Pancreas (tissue), 10 donors: ENCODE results near the gene TPH2. TPM values are rescaled to one million over a fixed set of nuclear protein-coding genes. Genes with fewer than 3 reads are reported as not detected.
A peak's percentile ranks its signal among the peaks of the same experiment; 100 is the strongest.

Experiments used
- ATAC-seq, 4 donors: fragments of 200-7000 bp; cut with Tn5 transposase; one replicate each; pipeline versions ENCODE4 v1.8.0 to v1.9.1; 2020; ENCODE audit warnings: mild to moderate bottlenecking in 4 of 4, moderate library complexity in 4 of 4
- DNase-seq, 6 donors: peaks; one replicate each; pipeline ENCODE4 v3.0.0-alpha.2; 2020
- FAIRE-seq: peaks from 2 replicates; lab custom pipeline; 2012; peaks lifted over from hg19 to GRCh38; lab: Jason Lieb, UNC
- H3K27ac ChIP-seq, 4 donors: fragments of 200-600 bp; sonication (generic); 1 replicate in 3 of 4; 2 replicates in 1 of 4; pipeline versions ENCODE4 v1.5.0 to v1.8.0; 2020
- H3K27me3 ChIP-seq, 4 donors: fragments of 200-600 bp; one replicate each; pipeline ENCODE4 v1.8.0; 2021
- H3K36me3 ChIP-seq, 3 donors: fragments of 200-600 bp; sonication (generic) in 1 of 3; one replicate each; pipeline versions ENCODE4 v1.5.0 to v1.8.0; 2020 to 2021
- H3K4me1 ChIP-seq, 3 donors: fragments of 200-600 bp; one replicate each; pipeline ENCODE4 v1.8.0; 2021
- H3K4me3 ChIP-seq, 4 donors: fragments of 200-600 bp; sonication (generic) in 2 of 4; one replicate each; pipeline versions ENCODE4 v1.5.0 to v1.8.0; 2020 to 2021
- H3K9me3 ChIP-seq, 4 donors: fragments of 200-600 bp; one replicate each; pipeline ENCODE4 v1.8.0; 2021
- WGBS, 2 donors: extraction: QIAGEN DNeasy Blood & Tissue Kit; methylation state at CpG; one replicate each; pipeline ENCODE4 v1.1.7; 2013; 5-methylcytosine and 5-hydroxymethylcytosine counted together
- intact Hi-C, 3 donors: fragments of 100-400 bp; cut with DNase I; formaldehyde crosslinking; loops; one replicate each; pipeline versions ENCODE4 v1.11.1 to v1.14.2; 2022
- polyA plus RNA-seq, 2 donors: library from polyadenylated mRNA; stranded (reverse); fragments of 200-250 nt; gene quantifications; one replicate each; pipeline ENCODE4 v1.2.3, GENCODE V29; 2013
- total RNA-seq, 6 donors: library from RNA; stranded (reverse); fragmentation: NEBNext Ultra II Directional in 4 of 6; extraction: Animal tissue kit (Norgen Biotek cat#: 25700) in 4 of 6; gene quantifications; one replicate each; pipeline versions ENCODE4 v1.2.1 to v1.2.4, GENCODE V29; 2021 to 2023
- TF ChIP-seq, protein P1 (sequence below), 4 donors: fragments of 200-600 bp; sonication (generic) in 3 of 4; IDR thresholded peaks; one replicate each; pipeline versions ENCODE4 v1.5.0 to v1.8.0; 2021; ENCODE audit warnings: antibody characterized with exemption in 4 of 4
- donor health status: healthy with polysubstance abuse.
- donor health status: DM: no; HTN: no; CAD: no; lungs with moderate emphysema.
- donor health status: DM: no; HTN: no; CAD: no.
- donor health status: control.
- donor health status: control.
- donor health status: Bipolar disorder and iron deficiency.
- donor health status: DM: yes; HTN: yes; CAD: no.
- donor health status: DM: no; HTN: no; CAD: no.
- donor health status: DM: no; HTN: no; CAD: no.
- donor health status: DM: yes; HTN: yes; CAD: no.

TPH2 gene
- total and polyA plus RNA-seq, 8 donors, result not detected

- no peak overlapping the region for H3K27ac ChIP-seq
- FAIRE-seq (no peak), ATAC-seq (no peak), DNase-seq (no peak)
- H3K27me3 ChIP-seq, result no peaks in the 10 kb centered on the region
- no peak overlapping the region for H3K4me3 ChIP-seq
- intact Hi-C loops, result no loop called here
- H3K36me3 ChIP-seq, result no peaks in the 10 kb centered on the region
- TF ChIP-seq, protein P1, sequence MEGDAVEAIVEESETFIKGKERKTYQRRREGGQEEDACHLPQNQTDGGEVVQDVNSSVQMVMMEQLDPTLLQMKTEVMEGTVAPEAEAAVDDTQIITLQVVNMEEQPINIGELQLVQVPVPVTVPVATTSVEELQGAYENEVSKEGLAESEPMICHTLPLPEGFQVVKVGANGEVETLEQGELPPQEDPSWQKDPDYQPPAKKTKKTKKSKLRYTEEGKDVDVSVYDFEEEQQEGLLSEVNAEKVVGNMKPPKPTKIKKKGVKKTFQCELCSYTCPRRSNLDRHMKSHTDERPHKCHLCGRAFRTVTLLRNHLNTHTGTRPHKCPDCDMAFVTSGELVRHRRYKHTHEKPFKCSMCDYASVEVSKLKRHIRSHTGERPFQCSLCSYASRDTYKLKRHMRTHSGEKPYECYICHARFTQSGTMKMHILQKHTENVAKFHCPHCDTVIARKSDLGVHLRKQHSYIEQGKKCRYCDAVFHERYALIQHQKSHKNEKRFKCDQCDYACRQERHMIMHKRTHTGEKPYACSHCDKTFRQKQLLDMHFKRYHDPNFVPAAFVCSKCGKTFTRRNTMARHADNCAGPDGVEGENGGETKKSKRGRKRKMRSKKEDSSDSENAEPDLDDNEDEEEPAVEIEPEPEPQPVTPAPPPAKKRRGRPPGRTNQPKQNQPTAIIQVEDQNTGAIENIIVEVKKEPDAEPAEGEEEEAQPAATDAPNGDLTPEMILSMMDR (IDR thresholded peaks at IDR 0.05), result no peak
- no peaks in the 10 kb centered on the region for H3K4me1 ChIP-seq
- 72 to 93% methylated on average over 1 of the region's 1 CpG for WGBS, 2 donors
- no peaks in the 10 kb centered on the region for H3K9me3 ChIP-seq
Measured at GRCh38 chr12:71954861-71955260, 16.2 kb downstream of the TPH2 start.

GRCh38 chr12:71955970-71956369 is 17.3 kb downstream of the TPH2 start:
- H3K9me3 ChIP-seq, result no peaks in the 10 kb centered on the region
- intact Hi-C loops, result no loop called here
- H3K4me1 ChIP-seq, result no peaks in the 10 kb centered on the region
- ATAC-seq (no peak), FAIRE-seq (no peak), DNase-seq (no peak)
- H3K27ac ChIP-seq, result no peak overlapping the region
- TF ChIP-seq, protein P1 (IDR thresholded peaks at IDR 0.05), result no peak
- no peaks in the 10 kb centered on the region for H3K27me3 ChIP-seq
- WGBS, 2 donors, result 79 to 80% methylated on average over 2 of the region's 2 CpGs
- no peaks in the 10 kb centered on the region for H3K36me3 ChIP-seq
- no peak overlapping the region for H3K4me3 ChIP-seq

- H3K9me3 ChIP-seq, result no peaks in the 10 kb centered on the region
- intact Hi-C loops, result no loop called here
- H3K4me3 ChIP-seq, result no peak overlapping the region
- no peaks in the 10 kb centered on the region for H3K27me3 ChIP-seq
- H3K27ac ChIP-seq, result no peak overlapping the region
- peak in 1 of 4 donors; percentile 13 for ATAC-seq
- no peak for DNase-seq
- TF ChIP-seq, protein P1 (IDR thresholded peaks at IDR 0.05), result no peak
- WGBS, 2 donors, result 17 to 32% methylated on average over 2 of the region's 2 CpGs
- H3K36me3 ChIP-seq, result no peaks in the 10 kb centered on the region
- H3K4me1 ChIP-seq, result no peaks in the 10 kb centered on the region
- no peak for FAIRE-seq
Measured at GRCh38 chr12:71958056-71958455, 19.4 kb downstream of the TPH2 start.

DNA sequence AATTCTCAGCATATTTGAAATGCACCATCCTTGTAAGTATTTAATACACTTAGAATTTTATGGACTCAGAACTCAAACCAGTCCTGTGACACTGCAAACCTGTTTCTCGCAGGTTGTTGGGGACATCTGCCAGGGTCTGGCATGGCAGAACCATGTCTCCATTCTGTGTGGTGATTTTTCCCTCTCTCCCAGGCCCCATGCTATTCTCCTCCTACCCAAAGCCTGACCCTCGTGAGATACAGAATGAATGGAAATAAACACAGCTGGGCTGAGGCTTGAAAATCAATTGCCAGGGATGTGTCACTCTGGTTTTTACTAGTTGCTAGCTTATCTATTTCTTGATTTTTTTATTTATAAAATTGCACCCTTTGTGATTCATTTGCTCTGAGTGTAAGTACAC is 19.8 kb downstream of the TPH2 start:
- H3K9me3 ChIP-seq, result no peaks in the 10 kb centered on the region
- no peak for FAIRE-seq
- no peak overlapping the region for H3K27ac ChIP-seq
- H3K27me3 ChIP-seq, result no peaks in the 10 kb centered on the region
- no peak for ATAC-seq
- no peak overlapping the region for H3K4me3 ChIP-seq
- TF ChIP-seq, protein P1 (IDR thresholded peaks at IDR 0.05), result no peak
- intact Hi-C loops, result no loop called here
- no peaks in the 10 kb centered on the region for H3K4me1 ChIP-seq
- no peak for DNase-seq
- no peaks in the 10 kb centered on the region for H3K36me3 ChIP-seq
- WGBS, 2 donors, result 40 to 43% methylated on average over 2 of the region's 2 CpGs

DNA sequence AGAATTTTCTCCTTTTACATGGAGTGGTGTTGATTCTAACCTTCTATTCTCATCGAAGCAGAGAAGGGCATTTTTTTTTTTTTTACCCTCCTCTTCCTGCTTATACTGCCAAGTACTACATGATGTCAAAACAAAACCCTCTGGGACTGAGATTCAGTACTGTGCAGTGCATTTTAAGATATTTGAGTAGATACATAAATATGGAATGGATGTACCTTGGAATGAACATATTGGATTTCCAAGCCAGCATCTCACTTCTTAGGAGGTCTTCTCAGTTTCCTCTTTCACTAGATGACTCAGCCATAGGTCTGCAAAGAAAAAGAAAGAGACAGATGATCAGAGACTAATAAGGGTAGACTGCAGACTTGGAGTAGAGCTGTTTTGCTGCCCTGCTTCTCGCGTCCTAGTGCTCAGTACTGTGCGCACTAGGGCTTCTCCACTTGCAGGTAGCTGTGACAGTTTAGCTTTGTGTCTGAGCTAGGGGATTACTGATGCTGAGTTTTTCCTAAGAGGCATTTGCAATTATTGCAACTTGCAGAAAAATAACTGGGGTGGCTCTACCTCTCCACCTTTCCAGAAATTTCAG is 20.4 kb downstream of the TPH2 start:
- no peak overlapping the region for H3K27ac ChIP-seq
- no peaks in the 10 kb centered on the region for H3K4me1 ChIP-seq
- 66 to 74% methylated on average over 4 of the region's 4 CpGs for WGBS, 2 donors
- intact Hi-C loops, result no loop called here
- peak in 1 of 4 donors; percentile 20 for ATAC-seq
- H3K36me3 ChIP-seq, result no peaks in the 10 kb centered on the region
- TF ChIP-seq, protein P1 (IDR thresholded peaks at IDR 0.05), result no peak
- H3K27me3 ChIP-seq, result no peaks in the 10 kb centered on the region
- no peaks in the 10 kb centered on the region for H3K9me3 ChIP-seq
- no peak overlapping the region for H3K4me3 ChIP-seq
- FAIRE-seq, result no peak
- DNase-seq, result no peak
